CD4-positive, alpha-beta T cell treated with Interleukin-2 at 100 ng/mL for 4 hours (primary cell): Measurements from ENCODE around the gene IDI1.
"Not testable (repeated sequence)": the region's sequence is repeated elsewhere in the genome, so short reads cannot be mapped to it uniquely, and the experiment has no call there.

ENCODE experiments used
- DNase-seq: peaks from one replicate; pipeline ENCODE4 v3.0.0-alpha.2; 2020; ENCODE audit warnings: low spot score

IDI1 gene

DNA sequence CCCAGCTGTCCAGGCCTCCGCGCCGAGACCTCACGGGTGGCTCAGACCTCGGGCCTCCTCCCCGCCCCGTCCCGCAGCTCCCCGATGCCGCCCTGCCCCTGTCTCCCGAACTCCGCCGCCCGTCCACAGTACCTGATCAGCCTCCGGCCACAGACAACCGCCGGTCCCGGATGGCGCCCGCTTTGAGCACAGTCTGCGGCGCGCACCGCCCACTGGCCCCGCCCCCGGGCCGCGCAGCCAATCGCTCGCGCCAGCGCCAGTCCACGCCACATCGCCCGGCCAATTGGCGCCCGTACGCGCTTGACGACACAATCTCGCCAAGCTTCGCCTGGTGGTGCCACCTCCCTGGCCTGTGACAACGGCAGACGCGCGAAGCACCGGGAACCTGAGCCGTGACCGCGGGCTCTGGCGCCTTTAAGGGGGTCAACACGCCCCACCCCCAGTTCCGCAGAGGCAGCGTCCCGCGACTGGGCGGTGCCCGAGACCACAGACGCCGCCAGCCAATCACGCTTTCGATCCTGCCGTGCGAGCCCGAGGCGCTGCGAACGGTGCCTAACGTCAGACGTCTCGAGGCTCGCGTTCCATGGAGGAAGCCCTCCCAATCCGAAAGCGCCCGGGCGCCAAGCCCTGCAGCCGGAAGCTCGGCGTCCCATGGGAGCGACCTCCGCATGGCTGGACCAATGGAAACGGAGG, at the start of gene IDI1:
Gene IDI1 (minus strand): TSS at position 388 of the 693 bp plus-strand sequence. CDS start 116 bp downstream, at position 272.
- DNase-seq, result peak; percentile 96

DNA sequence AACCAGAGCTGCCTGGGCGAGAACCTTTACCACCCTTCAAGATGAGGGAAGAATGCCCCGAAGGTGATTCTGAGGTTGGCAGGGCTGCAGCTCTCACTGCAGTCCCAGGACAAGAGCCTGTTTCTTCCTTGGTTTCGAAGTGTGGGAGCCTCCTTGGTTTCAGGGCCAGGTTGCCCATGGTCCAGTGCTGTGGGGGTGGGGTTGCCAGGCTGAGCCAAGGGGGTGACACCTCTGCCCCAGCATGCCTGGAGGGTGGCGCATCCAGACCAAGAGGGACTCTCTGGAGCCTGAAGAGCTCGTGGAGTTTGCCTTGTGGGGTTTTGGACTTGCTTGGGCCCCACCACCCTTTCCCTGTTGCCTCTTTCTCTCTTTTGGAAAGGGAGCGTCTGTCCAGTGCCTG, 48.5 kb upstream of the IDI1 start:
- no peak for DNase-seq

DNA sequence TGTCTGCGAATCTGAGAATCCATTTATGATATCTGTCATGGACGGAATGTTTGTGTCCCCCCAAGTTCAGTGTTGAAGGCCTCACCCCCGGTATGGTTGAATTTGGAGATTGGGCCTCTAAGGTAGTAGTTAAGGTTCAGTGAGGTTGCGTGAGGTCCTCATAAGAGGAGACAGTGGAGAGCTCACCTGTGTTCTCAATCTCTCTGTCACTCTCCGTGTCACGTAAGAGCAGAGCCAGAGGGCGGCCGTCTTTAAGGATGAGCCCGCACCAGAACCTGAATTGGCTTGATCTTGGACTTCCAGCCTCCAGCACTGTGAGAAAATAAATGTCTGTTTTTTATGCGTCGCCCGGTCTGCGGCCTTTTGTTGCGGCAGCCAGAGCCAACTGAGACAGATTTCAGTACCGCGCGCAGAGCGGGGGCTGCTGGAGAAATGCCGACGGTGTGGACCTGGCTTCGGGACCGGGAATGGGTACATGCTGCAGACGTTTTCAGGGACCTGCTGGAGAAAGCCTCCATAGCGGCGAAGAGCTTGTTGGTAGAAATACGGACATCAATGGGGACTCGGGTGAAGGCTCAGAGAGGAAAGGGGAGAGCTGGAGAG, 47.5 kb upstream of the IDI1 start:
- DNase-seq, result no peak

DNA sequence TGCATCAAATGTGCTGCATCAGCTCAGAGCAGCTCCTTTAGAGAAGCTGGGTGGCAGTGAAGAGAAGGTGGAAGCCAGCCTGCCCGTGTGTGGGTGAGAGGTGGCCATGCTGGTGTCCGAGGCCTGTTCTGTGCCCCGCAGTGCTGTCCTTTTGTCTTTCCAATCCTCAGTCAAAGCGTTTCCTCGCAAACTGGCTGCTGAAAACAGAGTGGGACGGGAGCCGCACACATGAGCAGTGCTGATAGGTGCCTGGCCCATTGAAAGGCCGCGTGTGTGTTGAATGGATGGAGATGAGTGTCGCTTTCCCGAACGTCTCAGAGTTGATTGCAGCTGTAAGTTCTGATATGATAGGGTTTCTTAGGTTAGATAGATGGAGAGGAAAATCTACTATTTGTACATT, 46.6 kb upstream of the IDI1 start:
- DNase-seq, result no peak

DNA sequence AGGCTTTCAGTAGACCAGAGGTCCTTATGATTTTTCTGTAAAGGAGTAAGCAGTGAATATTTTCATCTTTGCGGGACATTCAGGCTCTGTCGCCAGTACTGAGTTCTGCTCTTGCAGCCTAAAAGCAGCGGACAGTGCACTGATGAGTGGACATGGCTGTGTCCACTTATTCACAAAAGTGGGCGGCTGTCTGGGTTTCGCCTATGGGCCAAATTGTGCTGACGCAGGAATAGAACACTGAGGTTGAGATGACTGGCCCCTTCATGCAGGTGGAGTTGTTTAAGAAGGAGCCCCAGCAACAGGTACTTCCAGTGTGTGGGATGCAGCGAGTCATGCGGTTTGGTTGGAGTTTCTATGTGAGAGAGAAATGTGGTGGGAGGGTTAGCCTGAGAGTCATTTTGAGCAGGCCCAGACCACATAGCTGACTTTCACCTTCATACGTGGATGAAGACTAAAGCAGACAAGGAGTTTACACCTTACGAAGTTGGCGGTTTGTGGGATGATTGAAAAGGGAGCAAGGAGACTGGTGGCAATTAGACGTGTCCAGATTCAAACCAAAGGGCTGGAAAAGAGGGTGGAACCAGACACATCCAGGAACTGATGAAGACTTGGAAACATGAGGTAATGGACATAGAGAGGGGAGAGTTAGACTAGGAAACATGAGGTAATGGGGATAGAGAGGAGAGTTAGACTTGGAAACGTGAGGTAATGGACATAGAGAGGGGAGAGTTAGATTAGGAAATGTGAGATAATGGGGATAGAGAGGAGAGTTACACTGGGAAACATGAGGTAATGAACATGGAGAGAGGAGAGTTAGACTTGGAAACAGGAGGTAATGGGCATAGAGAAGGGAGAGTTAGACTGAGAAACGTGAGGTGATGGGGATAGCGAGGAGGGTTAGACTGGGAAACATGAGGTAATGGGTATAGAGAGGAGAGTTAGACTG, 45.5 kb upstream of the IDI1 start:
- no peak for DNase-seq

DNA sequence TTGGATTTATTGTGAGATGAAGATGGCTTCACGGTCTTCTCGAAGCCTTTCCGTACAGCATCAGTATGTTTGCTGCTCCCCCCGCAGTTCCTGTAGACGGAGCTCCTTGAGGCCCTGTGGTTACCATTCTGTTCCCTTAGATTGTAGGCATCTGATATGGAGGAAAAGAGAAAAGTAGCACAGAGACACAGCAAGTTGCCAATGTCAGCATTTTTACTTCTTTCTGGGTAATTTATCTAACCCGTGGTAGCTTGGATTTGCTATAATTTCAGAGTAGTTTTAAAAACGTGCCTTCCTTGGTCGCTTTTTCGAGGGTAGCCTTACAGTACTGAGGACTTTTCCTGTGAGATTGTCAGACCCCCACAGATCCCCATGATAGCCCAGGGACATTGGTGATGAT, 44.8 kb upstream of the IDI1 start:
- DNase-seq, result no peak

DNA sequence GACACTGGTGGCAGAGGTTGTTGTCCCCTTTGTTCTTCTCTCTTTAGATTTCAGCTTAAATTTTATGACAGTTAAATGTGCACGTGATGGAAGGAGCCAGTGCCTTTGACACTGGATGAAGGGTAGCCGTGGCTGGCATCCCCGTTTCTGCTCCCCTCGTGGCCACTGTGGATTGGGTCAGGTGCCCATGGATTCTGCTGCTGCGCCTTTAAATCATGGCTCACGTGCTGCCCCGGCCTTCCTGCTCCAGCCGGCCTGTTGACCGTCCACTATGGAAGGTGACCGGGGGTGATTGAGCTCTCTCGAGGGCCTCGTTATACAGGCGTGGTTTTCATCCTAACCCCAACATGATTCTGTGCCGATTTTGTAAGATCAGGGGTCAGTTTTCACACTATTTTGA, 41.8 kb upstream of the IDI1 start:
- DNase-seq, result no peak

DNA sequence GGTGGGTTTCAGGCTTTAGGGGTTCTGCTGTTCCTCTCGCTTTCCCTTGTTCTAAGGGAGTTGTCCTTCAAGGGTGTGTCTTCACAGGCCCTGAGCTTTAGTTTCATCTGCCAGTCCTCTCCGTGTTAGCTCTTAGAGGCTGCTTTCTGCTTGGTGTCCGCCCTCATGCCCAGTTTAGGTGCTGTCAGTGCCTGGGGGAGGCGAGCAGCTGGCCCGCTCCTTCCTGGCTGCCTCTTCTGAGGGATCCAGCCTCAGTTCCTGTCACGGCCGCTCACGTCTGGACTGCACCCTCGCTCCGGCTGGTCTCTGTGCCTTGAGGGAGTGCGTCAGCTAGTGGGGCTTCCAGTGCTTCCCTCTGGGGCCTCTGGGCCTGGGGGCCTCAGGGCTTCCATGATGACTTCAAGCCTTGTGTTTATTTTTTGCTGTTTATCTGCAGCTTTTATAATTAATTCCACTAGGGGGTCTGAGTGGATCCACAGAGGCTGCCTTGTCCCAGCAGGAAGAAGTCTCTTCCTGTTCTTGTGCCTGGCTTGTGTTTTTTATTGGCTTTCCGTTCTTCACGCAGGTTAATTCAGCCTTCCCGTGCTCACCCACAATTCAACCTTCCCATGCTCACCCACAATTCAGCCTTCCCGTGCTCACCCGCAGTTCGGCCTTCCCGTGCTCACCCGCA, 40.2 kb upstream of the IDI1 start:
- no peak for DNase-seq

DNA sequence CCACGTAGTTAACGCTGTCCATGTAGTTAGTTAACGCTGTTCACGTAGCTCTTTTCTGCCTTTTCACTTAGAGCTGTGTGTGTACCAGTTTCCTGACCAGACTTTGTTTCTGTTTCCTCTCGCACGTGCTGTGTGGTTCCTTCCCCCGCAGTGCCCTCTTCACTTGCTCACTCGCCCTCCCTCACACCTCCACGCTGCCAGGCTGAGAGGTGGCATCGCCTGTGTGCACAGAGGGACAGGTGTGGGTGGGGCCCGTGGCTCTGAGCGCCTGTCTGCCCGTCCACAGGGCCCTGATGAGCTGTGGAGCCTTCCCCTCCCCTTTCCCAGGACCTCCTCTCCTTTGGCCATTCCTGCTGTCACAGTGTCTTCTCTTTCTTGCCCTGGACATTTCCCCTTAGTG, 37.9 kb upstream of the IDI1 start:
- DNase-seq, result no peak

DNA sequence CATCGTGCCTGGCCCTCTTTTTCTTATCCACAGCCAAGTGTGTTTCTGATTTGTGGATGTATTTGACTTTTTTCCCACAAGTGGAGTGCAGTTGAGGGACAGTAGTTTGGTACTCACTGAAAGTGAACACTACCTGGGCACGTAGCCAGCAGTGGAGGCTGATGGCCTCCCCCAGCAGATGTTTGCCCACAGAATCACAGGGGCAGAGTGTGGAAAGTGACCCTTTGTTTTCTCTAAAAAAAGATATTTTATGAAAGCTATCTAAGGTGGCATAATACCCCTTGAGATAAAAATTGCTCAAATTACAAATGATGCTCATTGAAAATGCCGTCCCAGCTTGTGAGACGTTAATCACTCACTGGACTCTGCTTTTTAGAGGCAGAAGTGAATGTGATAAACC, 36.3 kb upstream of the IDI1 start:
- DNase-seq, result no peak

DNA sequence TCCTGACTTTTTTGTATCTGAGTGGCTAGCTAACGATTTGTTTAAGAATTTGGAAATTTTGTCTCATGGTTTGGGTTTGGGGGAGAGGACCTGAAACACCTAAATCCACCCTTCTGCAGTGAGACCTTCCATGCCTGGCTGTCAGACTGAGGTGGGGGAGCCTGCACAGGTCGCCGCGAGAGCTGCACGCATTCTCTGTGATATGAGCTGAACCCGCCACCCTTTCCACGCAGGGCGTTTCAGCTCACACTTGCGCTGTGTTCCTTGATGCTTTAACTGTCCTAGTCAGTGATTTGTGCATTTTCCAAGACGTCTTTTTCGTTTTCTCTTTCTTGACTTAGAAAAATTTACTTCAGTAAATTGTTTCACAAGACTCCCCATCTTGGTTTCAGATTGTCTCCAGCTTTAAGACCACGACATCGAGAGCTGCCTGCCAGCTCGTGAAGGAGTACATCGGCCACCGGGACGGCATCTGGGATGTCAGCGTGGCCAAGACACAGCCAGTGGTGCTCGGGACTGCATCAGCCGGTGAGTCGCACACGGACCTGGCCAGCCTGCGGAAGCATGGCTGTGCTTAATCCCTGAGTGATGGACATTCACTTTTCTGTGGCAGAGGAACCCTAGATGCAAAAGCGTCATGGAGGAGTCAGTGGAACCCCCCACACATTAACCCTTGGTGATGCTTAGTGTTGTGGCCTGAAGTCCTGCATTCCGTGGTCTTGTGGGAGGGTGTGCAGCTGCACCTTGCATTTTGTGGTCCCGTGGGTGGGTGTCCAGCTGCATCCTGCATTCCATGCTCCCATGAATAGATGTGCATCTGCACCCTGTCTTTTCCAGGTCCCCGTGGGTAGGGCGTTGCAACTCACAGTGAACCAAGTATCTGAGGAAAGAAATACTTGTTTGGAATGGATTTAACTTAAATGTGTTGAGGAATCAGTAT, 35.4 kb upstream of the IDI1 start:
- no peak for DNase-seq

DNA sequence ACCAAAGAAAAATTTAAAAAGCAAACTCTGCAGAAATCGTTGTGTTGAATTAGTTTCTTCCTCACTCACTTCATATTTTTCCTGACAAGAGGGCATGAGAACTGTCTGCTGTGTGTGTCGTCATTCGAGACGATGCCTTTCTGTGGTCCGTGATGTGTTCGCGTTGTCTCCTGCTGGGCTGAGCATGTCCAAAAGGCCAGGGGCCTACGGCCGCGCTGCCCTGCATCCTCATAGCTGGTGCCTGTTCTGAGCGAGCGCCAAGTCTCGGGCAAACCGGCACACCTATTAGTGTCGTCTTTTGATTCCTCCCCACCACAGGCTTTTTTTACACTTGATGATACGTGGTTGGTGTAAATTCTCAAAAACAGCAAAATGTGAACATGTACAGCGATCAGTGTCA, 34.7 kb upstream of the IDI1 start:
- no peak for DNase-seq

DNA sequence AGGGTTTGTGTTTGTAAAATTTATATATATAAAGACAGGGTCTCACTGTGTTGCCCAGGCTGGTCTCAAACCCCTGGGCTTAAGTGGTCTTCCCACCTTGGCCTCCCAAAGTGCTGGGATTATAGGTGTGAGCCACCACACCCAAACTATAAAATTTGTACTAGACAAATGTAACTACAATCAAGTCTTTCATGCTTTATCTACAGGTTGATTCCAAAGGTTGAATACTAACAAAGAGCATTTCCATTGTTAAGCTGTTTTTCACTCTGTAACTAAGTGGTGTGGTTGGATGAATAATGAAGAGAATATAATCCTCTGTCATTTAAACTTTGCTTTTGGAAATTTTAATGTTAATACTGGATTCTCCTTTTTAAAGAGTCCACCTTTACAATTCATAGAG, 29.7 kb upstream of the IDI1 start:
- no peak for DNase-seq

DNA sequence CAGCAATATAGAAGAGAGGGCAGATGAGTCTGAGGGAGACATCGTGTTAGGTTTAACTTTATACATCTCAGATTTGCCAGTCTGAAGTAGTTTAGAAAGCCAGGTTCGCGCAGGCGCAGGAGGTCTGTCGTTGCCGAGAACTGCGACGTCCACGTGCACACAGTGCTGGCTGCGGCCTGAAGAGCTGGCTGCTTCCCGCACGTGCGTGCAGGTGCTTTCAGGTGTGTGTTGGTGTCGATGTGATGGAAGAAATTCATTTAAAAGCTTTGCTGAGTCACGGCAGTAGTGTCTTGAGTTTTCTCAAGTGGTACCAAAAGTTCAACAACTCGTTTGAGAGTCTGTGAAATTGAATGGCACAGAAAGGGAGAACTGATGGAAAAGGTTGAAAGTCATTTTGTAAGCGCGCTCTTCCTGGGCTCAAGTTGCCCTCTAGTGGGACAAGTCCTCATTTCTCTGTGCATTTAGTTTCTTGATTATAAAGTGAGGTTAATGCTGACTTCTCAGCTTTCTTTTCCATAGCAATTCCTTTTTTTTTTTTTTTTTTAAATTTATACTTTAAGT, 25.9 kb upstream of the IDI1 start:
- no peak for DNase-seq

DNA sequence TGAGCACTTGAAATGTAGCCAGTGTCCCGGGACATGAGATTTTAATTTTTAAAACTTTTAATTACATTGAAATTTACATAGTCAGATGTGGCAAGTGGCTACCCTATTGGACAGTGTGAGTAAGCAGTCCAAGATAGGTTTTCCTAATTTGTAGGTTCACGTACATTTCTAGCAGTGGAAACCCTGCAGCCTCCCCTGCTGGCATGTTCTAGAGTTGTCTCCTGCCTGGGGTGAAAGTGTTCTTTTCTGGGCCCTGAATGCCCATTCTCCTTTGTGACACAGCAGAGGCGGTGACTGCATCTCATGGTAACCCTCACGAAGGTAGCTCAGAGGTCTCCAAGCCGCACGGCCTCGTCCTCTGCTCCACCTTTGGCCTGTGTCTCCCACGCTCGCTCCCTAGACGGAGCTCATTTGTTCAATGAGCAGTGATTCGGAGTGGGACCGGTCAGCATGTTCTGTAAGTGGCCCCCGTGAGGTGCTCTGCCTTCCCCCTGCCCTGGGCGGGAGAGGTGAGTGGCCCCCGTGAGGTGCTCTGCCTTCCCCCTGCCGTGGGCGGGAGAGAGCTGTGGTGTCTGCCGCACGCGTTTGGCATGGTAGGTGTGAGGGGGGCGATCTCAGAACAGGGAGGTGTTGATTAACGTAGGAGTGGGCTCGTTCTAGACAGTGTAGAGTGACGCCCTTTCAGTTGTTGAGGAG, 25.3 kb upstream of the IDI1 start:
- DNase-seq, result no peak

DNA sequence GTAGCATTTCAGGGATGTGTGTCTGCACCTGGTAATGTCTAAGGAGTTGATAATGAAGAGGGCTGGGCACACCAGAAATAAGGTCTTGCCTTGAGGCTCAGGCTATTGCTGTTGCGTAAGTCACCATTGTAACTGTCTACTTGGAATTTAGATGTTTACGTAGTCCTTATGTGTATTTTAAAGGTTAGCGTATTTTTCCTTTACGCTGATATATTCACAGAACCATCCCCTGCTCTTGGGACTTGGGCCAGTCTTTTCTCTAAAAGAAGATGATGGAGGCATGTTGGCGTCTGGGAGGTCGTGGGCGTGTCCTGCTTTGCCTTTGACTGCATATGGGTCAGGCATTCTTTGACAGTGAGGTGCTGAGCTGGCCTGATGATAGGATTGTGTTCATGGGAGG, 22.0 kb upstream of the IDI1 start:
- DNase-seq, result no peak

DNA sequence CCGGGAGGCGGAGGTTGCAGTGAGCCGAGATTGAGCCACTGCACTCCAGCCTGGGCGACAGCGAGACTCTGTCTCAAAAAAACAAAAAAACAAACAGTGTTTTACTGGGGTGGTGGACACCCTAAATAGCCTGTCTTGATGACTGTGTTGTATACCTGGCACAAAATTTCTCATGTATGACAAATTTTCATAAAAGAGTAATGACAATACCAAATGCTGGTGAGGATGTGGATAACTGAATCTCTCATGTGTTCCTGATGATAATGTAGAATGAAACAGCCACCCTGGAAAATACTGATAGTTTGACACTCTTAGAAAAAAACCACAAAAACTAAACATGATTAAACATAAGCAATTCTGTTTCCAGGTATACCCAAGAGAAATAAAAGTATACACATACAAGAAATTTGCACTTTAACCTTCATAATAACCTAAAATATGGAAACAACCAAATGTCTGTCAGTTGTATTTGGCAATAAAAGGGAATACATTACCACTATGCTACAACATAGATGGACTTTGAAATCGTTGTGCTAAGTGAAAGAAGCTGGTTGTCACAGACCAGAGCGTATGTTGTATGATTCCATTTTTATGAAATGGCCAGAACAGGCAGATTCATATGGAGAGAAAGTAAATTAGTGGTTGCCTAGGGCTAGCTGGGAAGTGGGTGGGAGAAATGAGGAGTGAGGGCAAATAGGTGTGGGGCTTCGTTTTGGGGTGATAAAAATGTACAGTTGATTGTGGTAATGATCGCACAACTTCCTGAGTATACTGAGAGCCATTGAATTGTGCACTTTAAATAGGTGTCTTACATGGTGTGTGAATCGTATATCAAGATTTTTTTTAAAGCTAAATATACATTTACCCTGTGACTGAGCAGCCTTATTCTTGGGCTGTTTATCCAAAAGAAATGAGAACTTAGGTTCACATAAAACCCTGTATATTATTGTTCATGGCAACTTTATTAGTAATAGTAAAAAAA, 19.8 kb upstream of the IDI1 start:
- DNase-seq, result no peak

DNA sequence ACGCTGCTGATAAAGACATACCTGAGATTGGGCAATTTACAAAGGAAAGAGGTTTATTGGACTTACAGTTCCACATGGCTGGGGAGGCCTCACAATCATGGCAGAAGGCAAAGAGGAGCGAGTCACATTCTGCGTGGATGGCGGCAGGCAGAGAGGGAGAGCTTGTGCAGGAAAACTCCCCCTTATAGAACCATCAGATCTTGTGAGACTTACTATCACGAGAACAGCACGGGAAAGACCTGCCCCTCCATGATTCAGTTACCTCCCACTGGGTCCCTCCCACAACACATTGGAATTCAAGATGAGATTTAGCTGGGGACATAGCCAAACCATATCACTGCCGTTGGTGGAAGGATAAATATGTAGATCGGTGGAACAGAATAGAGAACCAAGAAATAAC, 17.8 kb upstream of the IDI1 start:
- not testable (repeated sequence) for DNase-seq

DNA sequence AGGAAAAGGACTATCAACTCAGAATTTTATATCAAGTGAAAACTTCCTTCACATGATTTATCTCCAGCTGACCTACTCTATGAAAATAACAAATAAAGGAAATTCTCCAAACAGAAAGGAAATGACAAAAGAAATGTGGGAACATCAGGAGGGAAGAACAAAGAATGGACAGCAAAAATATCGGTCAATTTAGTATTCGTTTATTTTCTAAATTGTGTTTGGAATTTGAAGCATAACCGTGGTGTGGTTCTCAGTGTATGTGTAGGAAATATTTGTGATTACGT, 16.0 kb upstream of the IDI1 start:
- DNase-seq, result no peak
